GM12878 (cell line): ENCODE data around the gene AGFG1.

Experiments
- CHD2 ChIP-seq: IDR thresholded peaks from 2 replicates; pipeline ENCODE4 v1.6.1; 2011; ENCODE audit warnings: low read depth, low read length, improper control_type of control experiment, borderline replicate concordance
- CHD4 ChIP-seq: fragments of 200-600 bp; sonication (generic); IDR thresholded peaks from 2 replicates; pipeline ENCODE4 v1.6.1; 2016; ENCODE audit warnings: mild to moderate bottlenecking
- EGR1 ChIP-seq, 2 experiments: IDR thresholded peaks; 1 replicate in 1 of 2; 2 replicates in 1 of 2; pipeline ENCODE4 v1.6.1; 2011 to 2012; ENCODE audit warnings: low read depth in 2 of 2, low read length in 2 of 2, borderline replicate concordance in 1 of 2, mild to moderate bottlenecking in 1 of 2, moderate library complexity in 1 of 2
- JUND ChIP-seq: IDR thresholded peaks from 2 replicates; pipeline ENCODE4 v1.6.1; 2012; ENCODE audit warnings: low read depth, mild to moderate bottlenecking, low read length, improper control_type of control experiment, moderate library complexity
- POLR2A ChIP-seq: IDR thresholded peaks from 2 replicates; pipeline ENCODE4 v1.6.1; 2011; ENCODE audit warnings: low read depth, mild to moderate bottlenecking, low read length
- REST ChIP-seq: IDR thresholded peaks from 2 replicates; pipeline ENCODE4 v1.6.1; 2012; ENCODE audit warnings: mild to moderate bottlenecking, low read depth, low read length
- SREBF1 ChIP-seq: IDR thresholded peaks from 2 replicates; pipeline ENCODE4 v1.6.1; 2012; ENCODE audit warnings: mild to moderate bottlenecking, low read length
- TBL1XR1 ChIP-seq: IDR thresholded peaks from 2 replicates; pipeline ENCODE4 v1.6.1; 2012; ENCODE audit warnings: low read depth, low read length, improper control_type of control experiment
- TF ChIP-seq, protein P1 (sequence below): fragments of 450-650 bp; formaldehyde crosslinking; IDR thresholded peaks from 2 replicates; pipeline ENCODE4 v1.4.0; 2020; ENCODE audit warnings: mild to moderate bottlenecking, moderate library complexity

DNA sequence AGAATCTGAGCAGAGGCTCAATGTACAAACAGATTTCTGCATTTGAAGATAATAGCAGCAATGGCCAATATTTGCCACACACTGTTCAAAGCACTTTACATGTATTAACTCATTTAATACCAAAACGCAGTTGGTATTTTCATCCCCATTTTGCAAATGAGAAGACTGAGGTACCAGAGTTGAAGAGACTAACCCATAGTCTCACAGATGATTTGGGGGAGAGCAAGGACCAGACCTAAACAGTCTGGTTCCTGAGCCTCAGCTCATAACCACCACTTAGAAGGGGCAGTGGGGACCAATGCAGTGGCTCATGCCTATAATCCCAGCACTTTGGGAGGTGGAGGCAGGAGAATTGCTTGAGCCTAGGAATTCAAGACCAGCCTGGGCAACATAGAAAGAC lies 18.1 kb upstream of the AGFG1 start:
- no peak for TF ChIP-seq SREBF1
- no peak for TF ChIP-seq REST
- TF ChIP-seq POLR2A = no peak
- TF ChIP-seq, protein P1, sequence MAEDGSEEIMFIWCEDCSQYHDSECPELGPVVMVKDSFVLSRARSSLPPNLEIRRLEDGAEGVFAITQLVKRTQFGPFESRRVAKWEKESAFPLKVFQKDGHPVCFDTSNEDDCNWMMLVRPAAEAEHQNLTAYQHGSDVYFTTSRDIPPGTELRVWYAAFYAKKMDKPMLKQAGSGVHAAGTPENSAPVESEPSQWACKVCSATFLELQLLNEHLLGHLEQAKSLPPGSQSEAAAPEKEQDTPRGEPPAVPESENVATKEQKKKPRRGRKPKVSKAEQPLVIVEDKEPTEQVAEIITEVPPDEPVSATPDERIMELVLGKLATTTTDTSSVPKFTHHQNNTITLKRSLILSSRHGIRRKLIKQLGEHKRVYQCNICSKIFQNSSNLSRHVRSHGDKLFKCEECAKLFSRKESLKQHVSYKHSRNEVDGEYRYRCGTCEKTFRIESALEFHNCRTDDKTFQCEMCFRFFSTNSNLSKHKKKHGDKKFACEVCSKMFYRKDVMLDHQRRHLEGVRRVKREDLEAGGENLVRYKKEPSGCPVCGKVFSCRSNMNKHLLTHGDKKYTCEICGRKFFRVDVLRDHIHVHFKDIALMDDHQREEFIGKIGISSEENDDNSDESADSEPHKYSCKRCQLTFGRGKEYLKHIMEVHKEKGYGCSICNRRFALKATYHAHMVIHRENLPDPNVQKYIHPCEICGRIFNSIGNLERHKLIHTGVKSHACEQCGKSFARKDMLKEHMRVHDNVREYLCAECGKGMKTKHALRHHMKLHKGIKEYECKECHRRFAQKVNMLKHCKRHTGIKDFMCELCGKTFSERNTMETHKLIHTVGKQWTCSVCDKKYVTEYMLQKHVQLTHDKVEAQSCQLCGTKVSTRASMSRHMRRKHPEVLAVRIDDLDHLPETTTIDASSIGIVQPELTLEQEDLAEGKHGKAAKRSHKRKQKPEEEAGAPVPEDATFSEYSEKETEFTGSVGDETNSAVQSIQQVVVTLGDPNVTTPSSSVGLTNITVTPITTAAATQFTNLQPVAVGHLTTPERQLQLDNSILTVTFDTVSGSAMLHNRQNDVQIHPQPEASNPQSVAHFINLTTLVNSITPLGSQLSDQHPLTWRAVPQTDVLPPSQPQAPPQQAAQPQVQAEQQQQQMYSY (CRISPR knock-in tag) = no peak
- TF ChIP-seq CHD4 = no peak
- no peak for TF ChIP-seq CHD2
- TF ChIP-seq EGR1 (IDR thresholded peaks at IDR 0.05; ENCODE audit: borderline replicate concordance in 1 of 2, low read depth in 2 of 2, low read length in 2 of 2) = no peak
- no peak for TF ChIP-seq TBL1XR1
- TF ChIP-seq JUND = no peak
